GM12878 (cell line): Measurements from ENCODE around the gene AK5. TPM values are rescaled to one million over a fixed set of nuclear protein-coding genes. Genes with fewer than 3 reads are reported as not detected.

ENCODE experiments used
- ATAC-seq: fragments of 200-7000 bp; cut with Tn5 transposase; 3 replicates; pipeline ENCODE4 v1.9.1; 2020; ENCODE audit warnings: mild to moderate bottlenecking, moderate library complexity
- BruUV-seq: library from RNA; stranded (reverse); fragments of 400-500 nt; replicated peaks from 2 replicates; lab custom pipeline; 2021; lab: Mats Ljungman, UMichigan
- CTCF ChIA-PET: fragments of 300-600 bp; sonication (Branson Sonifier 250); formaldehyde crosslinking; extraction: SDS; loops from one replicate; lab custom pipeline; 2021; ENCODE audit warnings: inconsistent platforms; lab: Yijun Ruan, JAX
- POLR2A ChIA-PET: fragments of 350-600 bp; formaldehyde crosslinking; extraction: SDS; loops from one replicate; lab custom pipeline; 2021; ENCODE audit warnings: inconsistent platforms; lab: Charles Lee
- RAD21 ChIA-PET: fragments of 300-600 bp; sonication (Branson Sonifier 250); formaldehyde crosslinking; loops from one replicate; lab custom pipeline; 2023; ENCODE audit warnings: antibody characterized with exemption; ENCODE audit not compliant: unreplicated experiment; lab: Charles Lee
- SMC1A ChIA-PET: fragments of 300-600 bp; sonication (Branson Sonifier 250); formaldehyde crosslinking; loops from one replicate; lab custom pipeline; 2023; ENCODE audit not compliant: unreplicated experiment, uncharacterized antibody; lab: Charles Lee
- DNase-seq: peaks from one replicate; pipeline ENCODE4 v3.0.0-alpha.2; 2011; ENCODE audit warnings: low read depth, low spot score
- FAIRE-seq: peaks from 3 replicates; lab custom pipeline; 2011; peaks lifted over from hg19 to GRCh38; lab: Jason Lieb, UNC
- H2AFZ ChIP-seq: 2 replicates; pipeline ENCODE4 v1.6.0; 2011; ENCODE audit warnings: low read depth, low read length, control low read depth; ENCODE audit not compliant: control insufficient read depth
- H3K27ac ChIP-seq: 2 replicates; pipeline ENCODE4 v1.5.1; 2011; ENCODE audit warnings: control low read depth; ENCODE audit not compliant: control insufficient read depth, insufficient read depth
- H3K27me3 ChIP-seq, 2 experiments: replicated peaks in 1 of 2; 2 replicates each; pipeline versions ENCODE4 v1.6.0 to v1.6.1; 2011; ENCODE audit warnings: low read length in 1 of 2; ENCODE audit not compliant: control insufficient read depth in 2 of 2, insufficient read depth in 2 of 2
- H3K36me3 ChIP-seq, 2 experiments: 2 replicates each; pipeline ENCODE4 v1.5.1; 2011; ENCODE audit warnings: low read length in 1 of 2; ENCODE audit not compliant: control insufficient read depth in 2 of 2, insufficient read depth in 2 of 2
- H3K4me1 ChIP-seq: 2 replicates; pipeline ENCODE4 v1.6.1; 2011; ENCODE audit warnings: mild to moderate bottlenecking, low read length, moderate library complexity, mixed read lengths; ENCODE audit not compliant: control insufficient read depth, insufficient read depth
- H3K4me2 ChIP-seq: 2 replicates; pipeline ENCODE4 v1.6.0; 2011; ENCODE audit warnings: control low read depth; ENCODE audit not compliant: control insufficient read depth, insufficient read depth
- H3K4me3 ChIP-seq: fragments of 200-600 bp; sonication (generic); 2 replicates; pipeline ENCODE4 v1.5.1; 2016
- H3K79me2 ChIP-seq: 2 replicates; pipeline ENCODE4 v1.6.0; 2011; ENCODE audit warnings: low read length; ENCODE audit not compliant: control insufficient read depth, insufficient read depth
- H3K9ac ChIP-seq: 2 replicates; pipeline ENCODE4 v1.8.0; 2011; ENCODE audit warnings: low read length, control low read depth, mixed read lengths; ENCODE audit not compliant: control insufficient read depth, insufficient read depth
- H3K9me3 ChIP-seq: replicated peaks from 3 replicates; pipeline ENCODE4 v1.5.1; 2011; ENCODE audit warnings: mild to moderate bottlenecking, low read length; ENCODE audit not compliant: control insufficient read depth, insufficient read depth
- H4K20me1 ChIP-seq: 2 replicates; pipeline ENCODE4 v1.6.0; 2011; ENCODE audit not compliant: control insufficient read depth, insufficient read depth
- ASH2L ChIP-seq: fragments of 300-600, 200-600 bp; sonication (generic); IDR thresholded peaks from 2 replicates; pipeline ENCODE4 v1.6.1; 2017; ENCODE audit warnings: low read depth, mild to moderate bottlenecking, borderline replicate concordance
- BHLHE40 ChIP-seq, 2 experiments: fragments of 450-650 bp in 1 of 2; IDR thresholded peaks; 2 replicates each; pipeline ENCODE4 v1.6.1; 2011 to 2017; ENCODE audit warnings: low read depth in 2 of 2, borderline replicate concordance in 1 of 2, improper control_type of control experiment in 1 of 2, low read length in 1 of 2, mild to moderate bottlenecking in 1 of 2
- DPF2 ChIP-seq: fragments of 450-650 bp; IDR thresholded peaks from 2 replicates; pipeline ENCODE4 v1.6.1; 2017; ENCODE audit warnings: mild to moderate bottlenecking
- MEF2B ChIP-seq: fragments of 450-650 bp; IDR thresholded peaks from 2 replicates; pipeline ENCODE4 v1.6.1; 2018; ENCODE audit warnings: mild to moderate bottlenecking, moderate library complexity; ENCODE audit not compliant: partially characterized antibody, poor library complexity, severe bottlenecking
- POLR2AphosphoS2 ChIP-seq: IDR thresholded peaks from 2 replicates; pipeline ENCODE4 v1.6.1; 2011; ENCODE audit warnings: low read depth, mild to moderate bottlenecking, low read length, improper control_type of control experiment, moderate library complexity
- RB1 ChIP-seq: fragments of 450-650 bp; formaldehyde crosslinking; IDR thresholded peaks from 2 replicates; pipeline ENCODE4 v1.6.1; 2017; ENCODE audit warnings: mild to moderate bottlenecking, borderline replicate concordance
- RCOR1 ChIP-seq: conservative IDR thresholded peaks from 2 replicates; pipeline ENCODE4 v1.6.1; 2012; ENCODE audit warnings: low read depth, low read length, improper control_type of control experiment
- SMAD1 ChIP-seq: fragments of 450-650 bp; IDR thresholded peaks from 2 replicates; pipeline ENCODE4 v1.6.1; 2018; ENCODE audit warnings: mild to moderate bottlenecking, low read depth; ENCODE audit not compliant: partially characterized antibody
- SMAD5 ChIP-seq: IDR thresholded peaks from 2 replicates; pipeline ENCODE4 v1.6.1; 2016; ENCODE audit warnings: antibody characterized with exemption, low read depth
- STAT3 ChIP-seq: IDR thresholded peaks from 2 replicates; pipeline ENCODE4 v1.6.1; 2011; ENCODE audit warnings: low read depth, low read length, improper control_type of control experiment
- SUPT20H ChIP-seq: IDR thresholded peaks from 2 replicates; pipeline ENCODE4 v1.6.1; 2011; ENCODE audit warnings: low read depth, mild to moderate bottlenecking, low read length, moderate library complexity, borderline replicate concordance; ENCODE audit not compliant: control insufficient read depth
- YBX1 ChIP-seq: fragments of 450-650 bp; IDR thresholded peaks from 2 replicates; pipeline ENCODE4 v1.6.1; 2016; ENCODE audit warnings: antibody characterized with exemption
- ZSCAN29 ChIP-seq: fragments of 450-650 bp; IDR thresholded peaks from 2 replicates; pipeline ENCODE4 v1.6.1; 2017; ENCODE audit warnings: mild to moderate bottlenecking, moderate library complexity
- WGBS: methylation state at CpG from one replicate; pipeline ENCODE4 v1.1.6; 2016; ENCODE audit warnings: low lambda C conversion rate; ENCODE audit not compliant: insufficient replicate concordance, insufficient coverage; ENCODE audit errors: missing lambda C conversion rate; 5-methylcytosine and 5-hydroxymethylcytosine counted together
- in situ Hi-C: fragments of 300-500 bp; cut with MboI; formaldehyde crosslinking; loops from 9 replicates; pipeline ENCODE4 v1.14.3; 2018; ENCODE audit warnings: mixed read lengths
- intact Hi-C: fragments of 100-400 bp; cut with micrococcal nuclease; formaldehyde crosslinking; loops from one replicate; pipeline ENCODE4 v1.14.2; 2022; ENCODE audit not compliant: unreplicated experiment
- polyA plus RNA-seq, 11 experiments: library from polyadenylated mRNA; depleted of rRNA in 4 of 11; unstranded in 6 of 11; stranded (reverse) in 5 of 11; fragments of >200 nt; fragmentation: Nextera tagmentation in 4 of 11; fragmentation: Illumina TruSeq in 1 of 11; extraction: Ambion mirVana in 4 of 11; extraction: Trizol in 1 of 11; gene quantifications; 1 replicate in 1 of 11; 2 replicates in 10 of 11; pipeline versions ENCODE4 v1.2.1 to v1.2.3, GENCODE V29; 2011 to 2016; ENCODE audit warnings: inconsistent platforms in 2 of 11, missing spikeins in 2 of 11, low read depth in 1 of 11
- total RNA-seq, 4 experiments: library from RNA; depleted of rRNA in 3 of 4; stranded (reverse); fragments of >200 nt in 3 of 4; fragmentation: Illumina TruSeq in 1 of 4; extraction: Trizol in 1 of 4; gene quantifications; 2 replicates each; pipeline versions ENCODE4 v1.2.1 to v1.2.3, GENCODE V29; 2013 to 2021
- TF ChIP-seq, protein P1 (sequence below): IDR thresholded peaks from 2 replicates; pipeline ENCODE4 v1.6.1; 2012; ENCODE audit warnings: mild to moderate bottlenecking, low read depth, low read length
- TF ChIP-seq, protein P2 (sequence below): IDR thresholded peaks from 2 replicates; pipeline ENCODE4 v1.6.1; 2012; ENCODE audit warnings: low read depth, low read length, improper control_type of control experiment
- TF ChIP-seq, protein P3 (sequence below): fragments of 450-650 bp; formaldehyde crosslinking; IDR thresholded peaks from 2 replicates; pipeline ENCODE4 v1.4.0; 2020; ENCODE audit warnings: mild to moderate bottlenecking, moderate library complexity

The AK5 gene
- total and polyA plus RNA-seq, 10 of the 15 experiments (the other 5 are each of a cell fraction or from before 2014, with no cell fraction given) = 0.08 to 0.33 TPM; not detected in 8

DNA sequence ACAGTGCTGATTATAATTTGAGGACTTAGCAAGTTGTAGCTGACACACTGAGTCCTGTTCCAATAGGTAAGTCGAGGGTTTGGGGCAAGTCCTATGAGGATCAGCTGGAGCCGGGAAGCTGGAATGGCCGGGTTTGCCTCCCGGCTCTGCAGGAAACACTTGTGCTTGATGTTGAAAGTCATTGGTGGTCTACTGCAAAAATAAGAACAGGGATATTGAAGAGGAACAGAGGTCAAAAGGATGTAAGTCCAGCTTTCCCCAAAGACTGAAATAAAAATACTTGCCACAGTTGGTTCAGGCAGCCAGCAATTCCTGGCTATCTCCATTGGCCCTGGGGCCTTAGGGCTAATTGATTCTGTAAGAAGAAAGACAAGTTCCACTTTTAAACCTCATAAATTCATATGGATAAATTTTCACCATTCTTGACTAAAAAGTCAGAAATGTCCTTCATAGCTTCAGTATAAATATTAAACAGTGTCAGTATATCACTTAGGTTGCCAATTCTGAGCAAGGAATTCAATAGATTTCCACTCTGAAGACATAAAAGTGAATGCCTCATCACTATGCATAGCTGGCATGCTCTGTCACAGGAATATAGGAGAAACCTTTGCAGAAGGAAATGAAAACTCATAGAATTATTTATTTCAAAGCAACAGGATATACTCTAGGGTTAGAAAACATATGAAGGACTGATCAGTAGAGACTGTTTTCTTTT, 165.2 kb downstream of the AK5 start:
- WGBS = 65% methylated on average over 4 of the region's 4 CpGs
- in situ Hi-C loops (no loop called here), intact Hi-C loops (no loop called here)
- H3K4me3 ChIP-seq = no peak overlapping the region
- H4K20me1 ChIP-seq = no peaks in the 10 kb centered on the region
- ChIA-PET POLR2A (no interaction called here), CTCF (no interaction called here), SMC1A (no interaction called here), RAD21 (no interaction called here)
- H2AFZ ChIP-seq = no peak overlapping the region
- ATAC-seq = no peak
- H3K27ac ChIP-seq = no peak overlapping the region
- H3K27me3 ChIP-seq = no peaks in the 10 kb centered on the region; a peak in 1 of 4 replicates
- no peak for DNase-seq
- no peaks in the 10 kb centered on the region for H3K79me2 ChIP-seq
- no peaks in the 10 kb centered on the region; the same call in 2 of the 3 replicates for H3K9me3 ChIP-seq
- H3K9ac ChIP-seq = no peak overlapping the region
- TF ChIP-seq ASH2L = no peak
- TF ChIP-seq SMAD5 = no peak
- no peak for TF ChIP-seq ZSCAN29
- no peak for TF ChIP-seq STAT3
- no peak for TF ChIP-seq RCOR1
- TF ChIP-seq, protein P1, sequence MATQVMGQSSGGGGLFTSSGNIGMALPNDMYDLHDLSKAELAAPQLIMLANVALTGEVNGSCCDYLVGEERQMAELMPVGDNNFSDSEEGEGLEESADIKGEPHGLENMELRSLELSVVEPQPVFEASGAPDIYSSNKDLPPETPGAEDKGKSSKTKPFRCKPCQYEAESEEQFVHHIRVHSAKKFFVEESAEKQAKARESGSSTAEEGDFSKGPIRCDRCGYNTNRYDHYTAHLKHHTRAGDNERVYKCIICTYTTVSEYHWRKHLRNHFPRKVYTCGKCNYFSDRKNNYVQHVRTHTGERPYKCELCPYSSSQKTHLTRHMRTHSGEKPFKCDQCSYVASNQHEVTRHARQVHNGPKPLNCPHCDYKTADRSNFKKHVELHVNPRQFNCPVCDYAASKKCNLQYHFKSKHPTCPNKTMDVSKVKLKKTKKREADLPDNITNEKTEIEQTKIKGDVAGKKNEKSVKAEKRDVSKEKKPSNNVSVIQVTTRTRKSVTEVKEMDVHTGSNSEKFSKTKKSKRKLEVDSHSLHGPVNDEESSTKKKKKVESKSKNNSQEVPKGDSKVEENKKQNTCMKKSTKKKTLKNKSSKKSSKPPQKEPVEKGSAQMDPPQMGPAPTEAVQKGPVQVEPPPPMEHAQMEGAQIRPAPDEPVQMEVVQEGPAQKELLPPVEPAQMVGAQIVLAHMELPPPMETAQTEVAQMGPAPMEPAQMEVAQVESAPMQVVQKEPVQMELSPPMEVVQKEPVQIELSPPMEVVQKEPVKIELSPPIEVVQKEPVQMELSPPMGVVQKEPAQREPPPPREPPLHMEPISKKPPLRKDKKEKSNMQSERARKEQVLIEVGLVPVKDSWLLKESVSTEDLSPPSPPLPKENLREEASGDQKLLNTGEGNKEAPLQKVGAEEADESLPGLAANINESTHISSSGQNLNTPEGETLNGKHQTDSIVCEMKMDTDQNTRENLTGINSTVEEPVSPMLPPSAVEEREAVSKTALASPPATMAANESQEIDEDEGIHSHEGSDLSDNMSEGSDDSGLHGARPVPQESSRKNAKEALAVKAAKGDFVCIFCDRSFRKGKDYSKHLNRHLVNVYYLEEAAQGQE = no peak
- TF ChIP-seq RB1 = no peak
- no peak for TF ChIP-seq YBX1
- TF ChIP-seq, protein P2, sequence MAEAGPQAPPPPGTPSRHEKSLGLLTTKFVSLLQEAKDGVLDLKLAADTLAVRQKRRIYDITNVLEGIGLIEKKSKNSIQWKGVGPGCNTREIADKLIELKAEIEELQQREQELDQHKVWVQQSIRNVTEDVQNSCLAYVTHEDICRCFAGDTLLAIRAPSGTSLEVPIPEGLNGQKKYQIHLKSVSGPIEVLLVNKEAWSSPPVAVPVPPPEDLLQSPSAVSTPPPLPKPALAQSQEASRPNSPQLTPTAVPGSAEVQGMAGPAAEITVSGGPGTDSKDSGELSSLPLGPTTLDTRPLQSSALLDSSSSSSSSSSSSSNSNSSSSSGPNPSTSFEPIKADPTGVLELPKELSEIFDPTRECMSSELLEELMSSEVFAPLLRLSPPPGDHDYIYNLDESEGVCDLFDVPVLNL = no peak
- no peak for TF ChIP-seq SMAD1
- no peak for TF ChIP-seq POLR2AphosphoS2
- TF ChIP-seq BHLHE40 (IDR thresholded peaks at IDR 0.05; ENCODE audit: borderline replicate concordance in 1 of 2, low read depth in 2 of 2, low read length in 1 of 2) = no peak
- TF ChIP-seq, protein P3, sequence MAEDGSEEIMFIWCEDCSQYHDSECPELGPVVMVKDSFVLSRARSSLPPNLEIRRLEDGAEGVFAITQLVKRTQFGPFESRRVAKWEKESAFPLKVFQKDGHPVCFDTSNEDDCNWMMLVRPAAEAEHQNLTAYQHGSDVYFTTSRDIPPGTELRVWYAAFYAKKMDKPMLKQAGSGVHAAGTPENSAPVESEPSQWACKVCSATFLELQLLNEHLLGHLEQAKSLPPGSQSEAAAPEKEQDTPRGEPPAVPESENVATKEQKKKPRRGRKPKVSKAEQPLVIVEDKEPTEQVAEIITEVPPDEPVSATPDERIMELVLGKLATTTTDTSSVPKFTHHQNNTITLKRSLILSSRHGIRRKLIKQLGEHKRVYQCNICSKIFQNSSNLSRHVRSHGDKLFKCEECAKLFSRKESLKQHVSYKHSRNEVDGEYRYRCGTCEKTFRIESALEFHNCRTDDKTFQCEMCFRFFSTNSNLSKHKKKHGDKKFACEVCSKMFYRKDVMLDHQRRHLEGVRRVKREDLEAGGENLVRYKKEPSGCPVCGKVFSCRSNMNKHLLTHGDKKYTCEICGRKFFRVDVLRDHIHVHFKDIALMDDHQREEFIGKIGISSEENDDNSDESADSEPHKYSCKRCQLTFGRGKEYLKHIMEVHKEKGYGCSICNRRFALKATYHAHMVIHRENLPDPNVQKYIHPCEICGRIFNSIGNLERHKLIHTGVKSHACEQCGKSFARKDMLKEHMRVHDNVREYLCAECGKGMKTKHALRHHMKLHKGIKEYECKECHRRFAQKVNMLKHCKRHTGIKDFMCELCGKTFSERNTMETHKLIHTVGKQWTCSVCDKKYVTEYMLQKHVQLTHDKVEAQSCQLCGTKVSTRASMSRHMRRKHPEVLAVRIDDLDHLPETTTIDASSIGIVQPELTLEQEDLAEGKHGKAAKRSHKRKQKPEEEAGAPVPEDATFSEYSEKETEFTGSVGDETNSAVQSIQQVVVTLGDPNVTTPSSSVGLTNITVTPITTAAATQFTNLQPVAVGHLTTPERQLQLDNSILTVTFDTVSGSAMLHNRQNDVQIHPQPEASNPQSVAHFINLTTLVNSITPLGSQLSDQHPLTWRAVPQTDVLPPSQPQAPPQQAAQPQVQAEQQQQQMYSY (CRISPR knock-in tag) = no peak
- no peak for TF ChIP-seq SUPT20H
- no peak for TF ChIP-seq MEF2B
- TF ChIP-seq DPF2 = no peak
- H3K4me1 ChIP-seq = no peaks in the 10 kb centered on the region
- FAIRE-seq = no peak
- no TSS peak for BruUV-seq
- no peaks in the 10 kb centered on the region for H3K36me3 ChIP-seq
- no peak overlapping the region for H3K4me2 ChIP-seq
